Breast epithelium (tissue), 3 donors: Measurements from ENCODE around the gene FAM168A.

Experiments used
- CTCF ChIP-seq, 3 donors: fragments of 450-650 bp; IDR thresholded peaks; one replicate each; pipeline ENCODE4 v1.5.1; 2016 to 2017; ENCODE audit warnings: antibody characterized with exemption in 3 of 3, mild to moderate bottlenecking in 3 of 3, moderate library complexity in 3 of 3
- POLR2A ChIP-seq: fragments of 450-650 bp; IDR thresholded peaks from one replicate; pipeline ENCODE4 v1.6.1; 2016; ENCODE audit warnings: antibody characterized with exemption, mild to moderate bottlenecking, moderate library complexity
- POLR2AphosphoS5 ChIP-seq, 3 donors: sonication (generic); formaldehyde crosslinking; IDR thresholded peaks; one replicate each; pipeline ENCODE4 v1.6.1; 2017; ENCODE audit warnings: antibody characterized with exemption in 3 of 3

- TF ChIP-seq POLR2A (no peak), CTCF (IDR thresholded peaks at IDR 0.05) (no peak), POLR2AphosphoS5 (IDR thresholded peaks at IDR 0.05) (no peak)
Observed at GRCh38 chr11:73539506-73540084, 58.3 kb downstream of the FAM168A start.
